BE2C (cell line): ENCODE measurements around the gene ASB10.

Experiments
- DNase-seq: peaks from one replicate; pipeline ENCODE4 v3.0.0-alpha.2; 2020
- H3K27me3 ChIP-seq: fragments of 250-450 bp; sonication (Bioruptor Pico); 2 replicates; pipeline ENCODE4 v1.5.1; 2020; ENCODE audit warnings: mild to moderate bottlenecking
- H3K36me3 ChIP-seq: fragments of 250-450 bp; sonication (Bioruptor Pico); 2 replicates; pipeline ENCODE4 v1.5.1; 2020; ENCODE audit warnings: mild to moderate bottlenecking
- H3K4me1 ChIP-seq: fragments of 250-450 bp; sonication (Bioruptor Pico); 2 replicates; pipeline ENCODE4 v1.5.1; 2020
- H3K4me3 ChIP-seq: 2 replicates; pipeline ENCODE4 v1.5.1; 2011; ENCODE audit warnings: low read depth, low read length
- H3K9me3 ChIP-seq: fragments of 250-450 bp; sonication (Bioruptor Pico); 2 replicates; pipeline ENCODE4 v1.5.1; 2020
- CTCF ChIP-seq: IDR thresholded peaks from 2 replicates; pipeline ENCODE4 v1.5.1; 2012; ENCODE audit warnings: mild to moderate bottlenecking, low read depth, low read length

The ASB10 gene

GRCh38 chr7:151139071-151139790 is 47.8 kb downstream of the ASB10 start:
- H3K4me1 ChIP-seq: peaks cover 10% of the 10 kb centered on the region; the same call in 1 of the 2 replicates
- H3K36me3 ChIP-seq: peaks cover 70% of the 10 kb centered on the region
- DNase-seq: peak; percentile 7
- TF ChIP-seq CTCF: no peak
- no peak overlapping the region for H3K4me3 ChIP-seq
- no peaks in the 10 kb centered on the region for H3K27me3 ChIP-seq
- H3K9me3 ChIP-seq: no peaks in the 10 kb centered on the region

- DNase-seq: peak; percentile 24
- H3K36me3 ChIP-seq: peaks cover 69% of the 10 kb centered on the region
- H3K4me3 ChIP-seq: no peak overlapping the region
- no peak for TF ChIP-seq CTCF
- peaks cover 10% of the 10 kb centered on the region; the same call in 1 of the 2 replicates for H3K4me1 ChIP-seq
- H3K9me3 ChIP-seq: no peaks in the 10 kb centered on the region
- no peaks in the 10 kb centered on the region for H3K27me3 ChIP-seq
Observed at GRCh38 chr7:151138153-151138851, 48.7 kb downstream of the ASB10 start.

- H3K9me3 ChIP-seq: no peaks in the 10 kb centered on the region
- TF ChIP-seq CTCF: no peak
- no peak overlapping the region for H3K4me3 ChIP-seq
- H3K4me1 ChIP-seq: peaks cover 5% of the 10 kb centered on the region; the same call in 1 of the 2 replicates
- peak; percentile 14 for DNase-seq
- peaks cover 63% of the 10 kb centered on the region for H3K36me3 ChIP-seq
- no peaks in the 10 kb centered on the region for H3K27me3 ChIP-seq
Observed at GRCh38 chr7:151137791-151138152, 49.3 kb downstream of the ASB10 start.

- no peak overlapping the region for H3K4me3 ChIP-seq
- peak; percentile 37 for DNase-seq
- no peaks in the 10 kb centered on the region for H3K27me3 ChIP-seq
- H3K36me3 ChIP-seq: peaks cover 64% of the 10 kb centered on the region
- no peak for TF ChIP-seq CTCF
- no peaks in the 10 kb centered on the region for H3K4me1 ChIP-seq
- H3K9me3 ChIP-seq: no peaks in the 10 kb centered on the region
Observed at GRCh38 chr7:151137076-151137675, 49.9 kb downstream of the ASB10 start.

GRCh38 chr7:151135866-151136843 is 50.9 kb downstream of the ASB10 start:
- H3K36me3 ChIP-seq: peaks cover 65% of the 10 kb centered on the region

More at GRCh38 chr7:151135866-151136843, 50.9 kb downstream of the ASB10 start:
- peaks cover 4% of the 10 kb centered on the region for H3K4me1 ChIP-seq
- H3K27me3 ChIP-seq: no peaks in the 10 kb centered on the region
- no peaks in the 10 kb centered on the region for H3K9me3 ChIP-seq
- no peak overlapping the region for H3K4me3 ChIP-seq
- no peak for TF ChIP-seq CTCF
- DNase-seq: peak; percentile 7
